Bronchial epithelial cell (primary cell): Measurements from ENCODE around the gene SHH. TPM values are rescaled to one million over a fixed set of nuclear protein-coding genes. Genes with fewer than 3 reads are reported as not detected.

Experiments
- DNase-seq: peaks from one replicate; pipeline ENCODE4 v3.0.0-alpha.2; 2010; ENCODE audit warnings: low read depth
- FAIRE-seq: peaks from 2 replicates; lab custom pipeline; 2011; peaks lifted over from hg19 to GRCh38; lab: Jason Lieb, UNC
- H3K27me3 ChIP-seq: 2 replicates; pipeline ENCODE4 v1.5.1; 2011; ENCODE audit warnings: low read length; ENCODE audit not compliant: control insufficient read depth, insufficient read depth
- H3K36me3 ChIP-seq: 2 replicates; pipeline ENCODE4 v1.5.1; 2011; ENCODE audit warnings: low read length; ENCODE audit not compliant: control insufficient read depth, insufficient read depth
- H3K4me3 ChIP-seq: 2 replicates; pipeline ENCODE4 v1.5.1; 2011; ENCODE audit warnings: mild to moderate bottlenecking, low read depth, low read length, control low read depth
- total RNA-seq: library from RNA; depleted of rRNA; stranded (reverse); fragments of >200 nt; gene quantifications from 2 replicates; pipeline ENCODE4 v1.2.1, GENCODE V29; 2014
- TF ChIP-seq, protein P1 (sequence below): IDR thresholded peaks from 2 replicates; pipeline ENCODE4 v1.5.1; 2011; ENCODE audit warnings: mild to moderate bottlenecking, moderate library complexity, low read length, control low read depth, inconsistent platforms; ENCODE audit not compliant: insufficient read depth, severe bottlenecking

Gene SHH
- total RNA-seq, 1 donor from 2014 or later = not detected

- TF ChIP-seq, protein P1, sequence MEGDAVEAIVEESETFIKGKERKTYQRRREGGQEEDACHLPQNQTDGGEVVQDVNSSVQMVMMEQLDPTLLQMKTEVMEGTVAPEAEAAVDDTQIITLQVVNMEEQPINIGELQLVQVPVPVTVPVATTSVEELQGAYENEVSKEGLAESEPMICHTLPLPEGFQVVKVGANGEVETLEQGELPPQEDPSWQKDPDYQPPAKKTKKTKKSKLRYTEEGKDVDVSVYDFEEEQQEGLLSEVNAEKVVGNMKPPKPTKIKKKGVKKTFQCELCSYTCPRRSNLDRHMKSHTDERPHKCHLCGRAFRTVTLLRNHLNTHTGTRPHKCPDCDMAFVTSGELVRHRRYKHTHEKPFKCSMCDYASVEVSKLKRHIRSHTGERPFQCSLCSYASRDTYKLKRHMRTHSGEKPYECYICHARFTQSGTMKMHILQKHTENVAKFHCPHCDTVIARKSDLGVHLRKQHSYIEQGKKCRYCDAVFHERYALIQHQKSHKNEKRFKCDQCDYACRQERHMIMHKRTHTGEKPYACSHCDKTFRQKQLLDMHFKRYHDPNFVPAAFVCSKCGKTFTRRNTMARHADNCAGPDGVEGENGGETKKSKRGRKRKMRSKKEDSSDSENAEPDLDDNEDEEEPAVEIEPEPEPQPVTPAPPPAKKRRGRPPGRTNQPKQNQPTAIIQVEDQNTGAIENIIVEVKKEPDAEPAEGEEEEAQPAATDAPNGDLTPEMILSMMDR = no peak
- FAIRE-seq = no peak
- Histone ChIP-seq H3K36me3 (peaks cover 3% of the 10 kb centered on the region), H3K27me3 (no peaks in the 10 kb centered on the region), H3K4me3 (no peak overlapping the region)
- no peak for DNase-seq
Observed at GRCh38 chr7:155756322-155756721, 55.9 kb downstream of the SHH start.

- H3K36me3 ChIP-seq = peaks cover 3% of the 10 kb centered on the region
- DNase-seq (no peak), FAIRE-seq (no peak)
- no peak overlapping the region for H3K4me3 ChIP-seq
- TF ChIP-seq, protein P1 = no peak
- no peaks in the 10 kb centered on the region for H3K27me3 ChIP-seq
Observed at GRCh38 chr7:155755026-155755425, 57.2 kb downstream of the SHH start.

GRCh38 chr7:155754165-155754564 is 58.1 kb downstream of the SHH start:
- Histone ChIP-seq H3K27me3 (no peaks in the 10 kb centered on the region), H3K36me3 (peaks cover 3% of the 10 kb centered on the region), H3K4me3 (no peak overlapping the region)
- DNase-seq (peak; percentile 46), FAIRE-seq (no peak)
- TF ChIP-seq, protein P1 = no peak

DNA sequence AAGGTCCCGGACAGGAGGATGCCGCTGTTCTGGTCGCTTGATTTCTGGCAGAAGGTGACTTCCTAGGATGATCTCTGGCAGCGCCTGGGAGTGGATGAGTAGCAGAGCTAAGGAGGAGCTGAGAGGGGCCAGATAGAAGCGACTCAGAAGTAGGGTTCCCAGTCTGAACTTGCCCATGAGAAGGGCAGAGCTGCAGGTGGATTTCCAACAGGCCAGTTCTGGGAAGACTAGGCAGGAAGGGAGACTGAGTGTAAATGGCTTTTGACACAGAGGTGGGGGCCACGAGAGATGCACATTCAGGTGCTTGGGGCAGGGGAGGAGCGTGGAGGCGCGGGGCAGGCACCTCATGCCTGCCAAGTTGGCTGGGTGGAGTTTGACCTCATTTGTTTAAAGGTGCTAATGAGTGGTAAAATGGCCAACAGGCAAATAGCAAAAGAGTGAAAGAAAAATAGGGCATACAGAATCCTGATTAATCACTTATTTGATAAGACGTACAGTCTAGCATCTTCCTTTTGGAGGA is 58.8 kb downstream of the SHH start:
- no peaks in the 10 kb centered on the region for H3K36me3 ChIP-seq
- H3K27me3 ChIP-seq = no peaks in the 10 kb centered on the region
- DNase-seq = peak; percentile 26
- TF ChIP-seq, protein P1 = no peak
- no peak overlapping the region for H3K4me3 ChIP-seq
- no peak for FAIRE-seq

DNA sequence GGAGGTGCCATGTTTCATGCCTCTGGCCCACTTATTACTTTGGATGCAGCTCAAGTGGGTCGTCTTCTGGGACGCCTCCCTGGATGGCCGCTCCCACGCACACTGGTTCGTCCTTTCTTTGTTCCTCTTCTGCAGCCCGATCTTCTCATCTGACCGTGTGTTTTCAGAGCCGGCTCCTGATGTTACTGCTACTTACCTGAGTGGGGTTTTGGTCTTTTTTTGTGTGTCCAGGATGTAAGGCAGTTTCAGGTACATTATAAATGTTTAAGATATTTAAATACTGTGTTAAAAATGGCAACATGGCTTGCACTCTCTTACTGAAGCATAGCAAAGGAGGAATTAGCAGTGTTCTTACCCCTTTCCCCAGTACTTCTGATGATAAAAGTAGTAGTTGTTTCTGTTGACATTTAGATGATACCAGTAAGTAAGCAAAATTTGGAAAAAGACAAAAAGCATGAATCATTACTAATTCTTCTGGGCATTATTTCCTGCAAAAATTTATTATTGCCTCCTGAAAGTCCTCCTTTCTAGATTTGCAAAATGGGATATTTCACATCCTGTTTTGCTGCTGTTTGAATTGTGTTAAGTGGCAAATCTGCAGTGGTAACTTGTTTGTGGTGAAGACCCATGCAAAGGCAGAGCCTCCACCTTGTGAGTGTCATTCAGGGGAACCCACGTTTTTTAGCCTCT is 59.4 kb downstream of the SHH start:
- Histone ChIP-seq H3K36me3 (no peaks in the 10 kb centered on the region), H3K27me3 (no peaks in the 10 kb centered on the region), H3K4me3 (no peak overlapping the region)
- FAIRE-seq (no peak), DNase-seq (no peak)
- TF ChIP-seq, protein P1 = no peak

GRCh38 chr7:155751409-155751808 is 60.9 kb downstream of the SHH start:
- Histone ChIP-seq H3K27me3 (no peaks in the 10 kb centered on the region), H3K4me3 (no peak overlapping the region), H3K36me3 (no peaks in the 10 kb centered on the region)
- TF ChIP-seq, protein P1 = no peak
- no peak for FAIRE-seq
- DNase-seq = no peak
